PC-3 (cell line): ENCODE measurements around the gene KIAA0513.

Experiments used
- EZH2 ChIP-seq: fragments of 300-600 bp; sonication (generic); IDR thresholded peaks from one replicate; pipeline ENCODE4 v1.6.1; 2017; ENCODE audit warnings: antibody characterized with exemption, mild to moderate bottlenecking, low read length; ENCODE audit not compliant: unreplicated experiment
- EZH2phosphoT487 ChIP-seq: fragments of 300-600 bp; sonication (generic); IDR thresholded peaks from 2 replicates; pipeline ENCODE4 v1.6.1; 2018; ENCODE audit warnings: mild to moderate bottlenecking, antibody characterized with exemption, low read length, borderline replicate concordance
- TF ChIP-seq, protein P1 (sequence below): fragments of 300-600 bp; sonication (generic); conservative IDR thresholded peaks from 2 replicates; pipeline ENCODE4 v1.5.1; 2017; ENCODE audit warnings: antibody characterized with exemption, low read depth, mild to moderate bottlenecking, low read length

- TF ChIP-seq EZH2 (no peak), EZH2phosphoT487 (no peak)
- TF ChIP-seq, protein P1, sequence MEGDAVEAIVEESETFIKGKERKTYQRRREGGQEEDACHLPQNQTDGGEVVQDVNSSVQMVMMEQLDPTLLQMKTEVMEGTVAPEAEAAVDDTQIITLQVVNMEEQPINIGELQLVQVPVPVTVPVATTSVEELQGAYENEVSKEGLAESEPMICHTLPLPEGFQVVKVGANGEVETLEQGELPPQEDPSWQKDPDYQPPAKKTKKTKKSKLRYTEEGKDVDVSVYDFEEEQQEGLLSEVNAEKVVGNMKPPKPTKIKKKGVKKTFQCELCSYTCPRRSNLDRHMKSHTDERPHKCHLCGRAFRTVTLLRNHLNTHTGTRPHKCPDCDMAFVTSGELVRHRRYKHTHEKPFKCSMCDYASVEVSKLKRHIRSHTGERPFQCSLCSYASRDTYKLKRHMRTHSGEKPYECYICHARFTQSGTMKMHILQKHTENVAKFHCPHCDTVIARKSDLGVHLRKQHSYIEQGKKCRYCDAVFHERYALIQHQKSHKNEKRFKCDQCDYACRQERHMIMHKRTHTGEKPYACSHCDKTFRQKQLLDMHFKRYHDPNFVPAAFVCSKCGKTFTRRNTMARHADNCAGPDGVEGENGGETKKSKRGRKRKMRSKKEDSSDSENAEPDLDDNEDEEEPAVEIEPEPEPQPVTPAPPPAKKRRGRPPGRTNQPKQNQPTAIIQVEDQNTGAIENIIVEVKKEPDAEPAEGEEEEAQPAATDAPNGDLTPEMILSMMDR = no peak
Measured at GRCh38 chr16:84996365-84996764, 31.2 kb upstream of the KIAA0513 start.
